Measurements from ENCODE around the gene TENT4B. TPM values are rescaled to one million over a fixed set of nuclear protein-coding genes. Genes with fewer than 3 reads are reported as not detected.

Gene TENT4B
- polyA plus RNA-seq, 2 of the 4 experiments (the other 2 are of a cell fraction) = 12.2 to 19.4 TPM

DNA sequence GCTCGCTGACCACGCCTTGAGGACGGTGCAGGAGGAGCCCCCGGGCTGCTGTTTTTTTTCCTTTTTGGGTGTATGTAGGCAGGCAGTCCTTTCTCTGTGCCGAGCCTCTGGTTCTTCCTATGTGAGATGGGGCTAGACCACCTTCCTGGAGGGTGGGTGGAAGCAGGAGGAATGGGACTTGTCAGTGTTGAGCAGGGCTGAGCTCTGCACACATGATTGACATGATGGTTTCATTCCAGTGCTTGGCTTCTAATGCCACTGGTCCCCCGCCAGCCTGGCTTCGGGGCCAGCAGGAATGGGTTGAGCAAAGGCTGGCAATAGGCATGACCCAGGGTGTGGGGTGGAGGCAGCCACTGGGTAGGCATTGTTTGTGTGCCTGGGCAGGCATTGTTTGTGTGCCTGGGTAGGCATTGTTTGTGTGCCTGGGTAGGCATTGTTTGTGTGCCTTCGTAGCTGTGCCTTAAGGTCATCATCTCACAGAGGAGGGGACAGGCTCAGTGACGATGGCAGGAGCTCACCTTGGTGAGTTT, 99.0 kb downstream of the TENT4B start:
- CTCF ChIA-PET = interaction anchor here (1.2 to 2.0 kb wide), 3 partner anchors 10 to 43 kb away, joined by 3 to 7 read pairs (median 5); no protein-coding TSS in a partner anchor
- Histone ChIP-seq H3K4me2 (no peak overlapping the region), H3K9me3 (no peaks in the 10 kb centered on the region), H3K4me3 (no peak overlapping the region), H3K27ac (no peak overlapping the region), H3K4me1 (peaks cover 23% of the 10 kb centered on the region)
- POLR2A ChIA-PET = no interaction called here
- FAIRE-seq = no peak
- DNase-seq (ENCODE audit: low read depth in 1 of 2, low spot score in 1 of 2) = no peak
- no peak for TF ChIP-seq POLR2AphosphoS2 (conservative IDR thresholded peaks at IDR 0.05; ENCODE audit: low read length)
- TF ChIP-seq HDAC2 (IDR thresholded peaks at IDR 0.05) = no peak
- TF ChIP-seq HOXB5 (CRISPR knock-in tag; IDR thresholded peaks at IDR 0.05) = no peak
- TF ChIP-seq, protein P1, sequence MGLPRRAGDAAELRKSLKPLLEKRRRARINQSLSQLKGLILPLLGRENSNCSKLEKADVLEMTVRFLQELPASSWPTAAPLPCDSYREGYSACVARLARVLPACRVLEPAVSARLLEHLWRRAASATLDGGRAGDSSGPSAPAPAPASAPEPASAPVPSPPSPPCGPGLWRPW (IDR thresholded peaks at IDR 0.05) = no peak
- TF ChIP-seq RCOR1 (IDR thresholded peaks at IDR 0.05; ENCODE audit: low read depth, low read length) = no peak
- TF ChIP-seq, protein P2, sequence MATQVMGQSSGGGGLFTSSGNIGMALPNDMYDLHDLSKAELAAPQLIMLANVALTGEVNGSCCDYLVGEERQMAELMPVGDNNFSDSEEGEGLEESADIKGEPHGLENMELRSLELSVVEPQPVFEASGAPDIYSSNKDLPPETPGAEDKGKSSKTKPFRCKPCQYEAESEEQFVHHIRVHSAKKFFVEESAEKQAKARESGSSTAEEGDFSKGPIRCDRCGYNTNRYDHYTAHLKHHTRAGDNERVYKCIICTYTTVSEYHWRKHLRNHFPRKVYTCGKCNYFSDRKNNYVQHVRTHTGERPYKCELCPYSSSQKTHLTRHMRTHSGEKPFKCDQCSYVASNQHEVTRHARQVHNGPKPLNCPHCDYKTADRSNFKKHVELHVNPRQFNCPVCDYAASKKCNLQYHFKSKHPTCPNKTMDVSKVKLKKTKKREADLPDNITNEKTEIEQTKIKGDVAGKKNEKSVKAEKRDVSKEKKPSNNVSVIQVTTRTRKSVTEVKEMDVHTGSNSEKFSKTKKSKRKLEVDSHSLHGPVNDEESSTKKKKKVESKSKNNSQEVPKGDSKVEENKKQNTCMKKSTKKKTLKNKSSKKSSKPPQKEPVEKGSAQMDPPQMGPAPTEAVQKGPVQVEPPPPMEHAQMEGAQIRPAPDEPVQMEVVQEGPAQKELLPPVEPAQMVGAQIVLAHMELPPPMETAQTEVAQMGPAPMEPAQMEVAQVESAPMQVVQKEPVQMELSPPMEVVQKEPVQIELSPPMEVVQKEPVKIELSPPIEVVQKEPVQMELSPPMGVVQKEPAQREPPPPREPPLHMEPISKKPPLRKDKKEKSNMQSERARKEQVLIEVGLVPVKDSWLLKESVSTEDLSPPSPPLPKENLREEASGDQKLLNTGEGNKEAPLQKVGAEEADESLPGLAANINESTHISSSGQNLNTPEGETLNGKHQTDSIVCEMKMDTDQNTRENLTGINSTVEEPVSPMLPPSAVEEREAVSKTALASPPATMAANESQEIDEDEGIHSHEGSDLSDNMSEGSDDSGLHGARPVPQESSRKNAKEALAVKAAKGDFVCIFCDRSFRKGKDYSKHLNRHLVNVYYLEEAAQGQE (IDR thresholded peaks at IDR 0.05) = no peak
- WGBS (ENCODE audit: missing lambda C conversion rate) = 86% methylated on average over 6 of the region's 9 CpGs
- peak in 1 of 2 experiments; percentile 16; a peak in 2 of 6 replicates for ATAC-seq

DNA sequence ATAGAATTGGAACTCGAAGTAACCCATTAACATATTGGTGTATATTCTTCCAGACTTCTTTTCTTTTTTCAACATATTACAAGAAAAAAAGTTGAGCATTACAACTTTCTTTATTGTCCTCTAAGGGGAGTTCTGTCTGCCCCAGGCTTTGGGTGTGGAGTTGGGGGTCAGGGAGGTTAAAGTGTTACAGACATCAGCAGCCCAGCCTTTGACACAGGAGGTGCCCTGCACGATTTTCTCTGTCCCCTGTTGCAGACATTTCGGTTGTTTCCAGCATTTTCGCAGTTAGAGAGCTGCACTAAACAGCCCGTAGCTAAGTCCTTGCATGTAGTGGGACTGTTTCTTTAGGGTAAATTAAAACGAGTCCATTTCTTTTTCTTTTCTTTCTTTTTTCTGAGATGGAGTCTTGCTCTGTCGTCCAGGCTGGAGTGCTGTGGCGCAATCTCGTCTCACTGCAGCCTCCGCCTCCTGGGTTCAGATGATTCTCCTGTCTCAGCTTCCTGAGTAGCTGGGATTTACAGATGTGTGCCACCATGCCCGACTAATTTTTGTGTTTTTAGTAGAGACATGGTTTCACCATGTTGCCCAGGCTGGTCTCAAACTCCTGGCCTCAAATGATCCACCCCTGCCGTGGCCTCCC, 99.9 kb downstream of the TENT4B start:
- ATAC-seq = no peak
- ChIA-PET POLR2A (interaction anchor here (0.6 kb wide), 1 partner anchor 39 kb away, joined by 3 read pairs; no protein-coding TSS in a partner anchor), CTCF (interaction anchor here (1.2 to 2.0 kb wide), 2 partner anchors 11 to 13 kb away, joined by 3 to 7 read pairs; no protein-coding TSS in a partner anchor)
- Histone ChIP-seq H3K4me1 (peaks cover 23% of the 10 kb centered on the region), H3K9me3 (no peaks in the 10 kb centered on the region), H3K27ac (no peak overlapping the region), H3K4me3 (no peak overlapping the region), H3K4me2 (no peak overlapping the region)
- no peak for FAIRE-seq
- TF ChIP-seq POLR2AphosphoS2 (conservative IDR thresholded peaks at IDR 0.05; ENCODE audit: low read length) = no peak
- TF ChIP-seq CEBPB (IDR thresholded peaks at IDR 0.05) = 0 out of 4 replicates have a peak, but pooled peaks of 1 of the 2 experiments have one; percentile 26
- WGBS (ENCODE audit: missing lambda C conversion rate) = 82% methylated on average over 12 of the region's 12 CpGs
- DNase-seq (ENCODE audit: low read depth in 1 of 2, low spot score in 1 of 2) = no peak

DNA sequence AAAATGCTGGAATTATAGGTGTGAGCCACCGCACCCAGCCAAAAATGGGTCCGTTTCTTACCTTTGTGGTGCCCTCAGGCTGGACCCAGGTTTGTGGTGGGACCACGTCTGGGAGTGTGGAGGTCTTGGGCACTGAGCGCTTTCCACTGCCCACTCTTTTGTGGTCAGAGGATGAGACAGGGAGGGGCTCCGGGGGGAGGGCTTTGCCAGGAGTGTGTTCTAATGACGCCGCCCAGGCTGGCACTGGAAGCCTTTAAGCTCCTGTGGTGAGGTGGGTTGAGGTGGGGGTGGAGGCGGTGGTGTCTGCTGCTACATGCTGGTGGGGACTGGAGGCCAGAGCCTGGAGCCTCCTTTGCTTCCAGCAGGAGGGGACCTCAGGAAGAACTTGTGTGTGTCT, 100.4 kb downstream of the TENT4B start:
- DNase-seq (ENCODE audit: low read depth in 1 of 2, low spot score in 1 of 2) (no peak), FAIRE-seq (no peak), ATAC-seq (no peak)
- H3K27ac ChIP-seq = no peak overlapping the region
- H3K4me2 ChIP-seq = no peak overlapping the region
- ChIA-PET CTCF (interaction anchor here (1.2 kb wide), 1 partner anchor 12 kb away, joined by 3 read pairs; no protein-coding TSS in a partner anchor), POLR2A (interaction anchor here (0.6 to 1.2 kb wide), 2 partner anchors 8 to 40 kb away, joined by 3 to 5 read pairs; no protein-coding TSS in a partner anchor)
- TF ChIP-seq JUNB (IDR thresholded peaks at IDR 0.05) (no peak), NR3C1 (IDR thresholded peaks at IDR 0.05) (no peak), TFCP2L1 (CRISPR knock-in tag; IDR thresholded peaks at IDR 0.05) (no peak), BHLHE40 (IDR thresholded peaks at IDR 0.05; ENCODE audit: low read depth, low read length) (no peak), POLR2AphosphoS2 (conservative IDR thresholded peaks at IDR 0.05; ENCODE audit: low read length) (no peak), KDM5A (IDR thresholded peaks at IDR 0.05) (no peak), RFX5 (IDR thresholded peaks at IDR 0.05) (no peak), HOXB5 (CRISPR knock-in tag; IDR thresholded peaks at IDR 0.05) (no peak), NFE2L2 (conservative IDR thresholded peaks at IDR 0.05; ENCODE audit: low read length) (no peak), ESRRA (IDR thresholded peaks at IDR 0.05; ENCODE audit: borderline replicate concordance, low read length) (no peak), ZSCAN20 (CRISPR knock-in tag; IDR thresholded peaks at IDR 0.05) (no peak), EHMT2 (IDR thresholded peaks at IDR 0.05; ENCODE audit: low read depth) (no peak), RNF2 (IDR thresholded peaks at IDR 0.05; ENCODE audit: borderline replicate concordance, low read depth) (no peak), MAZ (IDR thresholded peaks at IDR 0.05; ENCODE audit: borderline replicate concordance, low read depth, low read length) (no peak)
- H3K4me3 ChIP-seq = no peak overlapping the region
- peaks cover 23% of the 10 kb centered on the region for H3K4me1 ChIP-seq
- no peaks in the 10 kb centered on the region for H3K9me3 ChIP-seq
- WGBS (ENCODE audit: missing lambda C conversion rate) = 86% methylated on average over 6 of the region's 8 CpGs

All from A549 (cell line).